HEK293T (cell line): ENCODE measurements around the gene WDR1.

ENCODE experiments used
- ARNT ChIP-seq: fragments of 450-650 bp; IDR thresholded peaks from 2 replicates; pipeline ENCODE4 v1.6.1; 2017; ENCODE audit warnings: mild to moderate bottlenecking
- BHLHE40 ChIP-seq: fragments of 450-650 bp; IDR thresholded peaks from 2 replicates; pipeline ENCODE4 v1.6.1; 2016; ENCODE audit warnings: mild to moderate bottlenecking, moderate library complexity, borderline replicate concordance
- ELF4 ChIP-seq: fragments of 450-650 bp; IDR thresholded peaks from 2 replicates; pipeline ENCODE4 v1.6.1; 2017; ENCODE audit warnings: antibody characterized with exemption
- FOXA1 ChIP-seq: fragments of 450-650 bp; IDR thresholded peaks from 2 replicates; pipeline ENCODE4 v1.6.1; 2016; ENCODE audit warnings: mild to moderate bottlenecking
- FOXK2 ChIP-seq: fragments of 450-650 bp; IDR thresholded peaks from 2 replicates; pipeline ENCODE4 v1.6.1; 2016; ENCODE audit warnings: mild to moderate bottlenecking
- FOXM1 ChIP-seq: fragments of 450-650 bp; IDR thresholded peaks from 2 replicates; pipeline ENCODE4 v1.6.1; 2017; ENCODE audit warnings: mild to moderate bottlenecking, borderline replicate concordance
- HDGF ChIP-seq: fragments of 450-650 bp; IDR thresholded peaks from 2 replicates; pipeline ENCODE4 v1.6.1; 2017; ENCODE audit warnings: antibody characterized with exemption, borderline replicate concordance
- L3MBTL2 ChIP-seq: fragments of 450-650 bp; conservative IDR thresholded peaks from 2 replicates; pipeline ENCODE4 v1.6.1; 2016; ENCODE audit warnings: mild to moderate bottlenecking
- LEF1 ChIP-seq: fragments of 450-650 bp; IDR thresholded peaks from 2 replicates; pipeline ENCODE4 v1.6.1; 2017; ENCODE audit warnings: mild to moderate bottlenecking, borderline replicate concordance
- NFRKB ChIP-seq: fragments of 450-650 bp; IDR thresholded peaks from 2 replicates; pipeline ENCODE4 v1.6.1; 2016; ENCODE audit warnings: mild to moderate bottlenecking, moderate library complexity
- SP1 ChIP-seq: fragments of 450-650 bp; IDR thresholded peaks from 2 replicates; pipeline ENCODE4 v1.6.1; 2017
- SUZ12 ChIP-seq: fragments of 450-650 bp; IDR thresholded peaks from 2 replicates; pipeline ENCODE4 v1.6.1; 2016; ENCODE audit warnings: mild to moderate bottlenecking
- TARDBP ChIP-seq: fragments of 450-650 bp; IDR thresholded peaks from 2 replicates; pipeline ENCODE4 v1.6.1; 2016

DNA sequence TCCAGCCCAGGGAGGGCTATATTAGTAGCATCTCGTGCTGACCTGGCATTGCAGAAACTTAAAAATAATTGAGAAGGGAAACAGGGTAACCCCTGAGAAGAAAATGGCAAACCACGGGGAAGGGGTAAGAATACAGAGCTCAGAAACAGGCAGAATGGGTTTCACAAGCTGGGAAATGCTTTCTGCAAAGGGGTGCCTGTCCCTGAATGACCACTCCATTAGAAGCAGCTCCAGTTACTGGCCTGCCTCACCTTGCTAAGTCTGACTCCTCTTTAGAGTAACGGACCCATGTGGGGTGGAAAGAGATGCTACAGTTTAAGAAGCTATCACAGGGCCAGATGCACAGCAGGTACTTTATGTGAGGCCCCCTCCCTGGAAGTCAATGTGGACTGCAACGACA lies 2.5 kb downstream of the WDR1 start:
- TF ChIP-seq SP1 (no peak), FOXA1 (no peak), BHLHE40 (no peak), FOXM1 (no peak), SUZ12 (no peak), NFRKB (no peak), FOXK2 (no peak), TARDBP (no peak), L3MBTL2 (no peak), HDGF (no peak), ELF4 (no peak), ARNT (no peak), LEF1 (no peak)
